ENCODE results near the gene CAMK1D.
A peak's percentile ranks its signal among the peaks of the same experiment; 100 is the strongest.
"Not testable (repeated sequence)": the region's sequence is repeated elsewhere in the genome, so short reads cannot be mapped to it uniquely, and the experiment has no call there.

The CAMK1D gene

GRCh38 chr10:12740813-12741212, 391.5 kb downstream of the CAMK1D start:
- DNase-seq = no peak

- no peak for DNase-seq
Observed at GRCh38 chr10:12741360-12741804, 392.0 kb downstream of the CAMK1D start.

GRCh38 chr10:12742771-12743170, 393.4 kb downstream of the CAMK1D start:
- DNase-seq = no peak

- not testable (repeated sequence) for DNase-seq
Observed at GRCh38 chr10:12743466-12743865, 394.1 kb downstream of the CAMK1D start.

GRCh38 chr10:12743941-12744340, 394.6 kb downstream of the CAMK1D start:
- no peak for DNase-seq

- DNase-seq = no peak
Observed at GRCh38 chr10:12748186-12748585, 398.8 kb downstream of the CAMK1D start.

GRCh38 chr10:12749760-12750478, 400.6 kb downstream of the CAMK1D start:
- no peak for DNase-seq

GRCh38 chr10:12750526-12751201, 401.3 kb downstream of the CAMK1D start:
- no peak for DNase-seq

- DNase-seq = no peak
Observed at GRCh38 chr10:12755075-12755474, 405.7 kb downstream of the CAMK1D start.

- no peak for DNase-seq
Observed at GRCh38 chr10:12757351-12757750, 408.0 kb downstream of the CAMK1D start.

GRCh38 chr10:12758271-12758670, 408.9 kb downstream of the CAMK1D start:
- DNase-seq = no peak

- DNase-seq = peak; percentile 76
Observed at GRCh38 chr10:12766223-12766622, 416.9 kb downstream of the CAMK1D start.

GRCh38 chr10:12768156-12769100, 419.1 kb downstream of the CAMK1D start:
- DNase-seq = no peak

GRCh38 chr10:12769323-12770044, 420.1 kb downstream of the CAMK1D start:
- no peak for DNase-seq

- no peak for DNase-seq
Observed at GRCh38 chr10:12771981-12772760, 422.8 kb downstream of the CAMK1D start.

GRCh38 chr10:12772797-12773587, 423.6 kb downstream of the CAMK1D start:
- DNase-seq = no peak

- DNase-seq = no peak
Observed at GRCh38 chr10:12774204-12774894, 425.0 kb downstream of the CAMK1D start.

- no peak for DNase-seq
Observed at GRCh38 chr10:12777840-12778585, 428.7 kb downstream of the CAMK1D start.

Measured in COR-L47 (cell line).